Parathyroid adenoma (tissue), 2 donors: Measurements from ENCODE around the gene CABLES1.

Experiments
- H2AFZ ChIP-seq: fragments of 300-600 bp; sonication (generic); one replicate; pipeline ENCODE4 v1.7.0; 2017; ENCODE audit warnings: antibody characterized with exemption, mild to moderate bottlenecking
- H3K27ac ChIP-seq: fragments of 300-600 bp; sonication (generic); one replicate; pipeline ENCODE4 v1.7.0; 2017
- H3K27me3 ChIP-seq: fragments of 300-600 bp; sonication (generic); one replicate; pipeline ENCODE4 v1.7.0; 2017; ENCODE audit warnings: low read length; ENCODE audit not compliant: control insufficient read depth, insufficient read depth
- H3K36me3 ChIP-seq: fragments of 300-600 bp; sonication (generic); one replicate; pipeline ENCODE4 v1.7.0; 2017; ENCODE audit warnings: low read length; ENCODE audit not compliant: control insufficient read depth, insufficient read depth
- H3K4me1 ChIP-seq: fragments of 300-600 bp; sonication (generic); one replicate; pipeline ENCODE4 v1.7.0; 2017; ENCODE audit warnings: control low read depth
- H3K4me2 ChIP-seq: fragments of 300-600 bp; sonication (generic); one replicate; pipeline ENCODE4 v1.7.0; 2017; ENCODE audit warnings: low read length
- H3K4me3 ChIP-seq: fragments of 300-600 bp; sonication (generic); one replicate; pipeline ENCODE4 v1.7.0; 2017; ENCODE audit warnings: low read depth, low read length
- H3K79me2 ChIP-seq: fragments of 300-600 bp; sonication (generic); one replicate; pipeline ENCODE4 v1.7.0; 2017; ENCODE audit warnings: control low read depth
- H3K9ac ChIP-seq: fragments of 300-600 bp; sonication (generic); one replicate; pipeline ENCODE4 v1.7.0; 2017; ENCODE audit warnings: mild to moderate bottlenecking
- H3K9me3 ChIP-seq: fragments of 300-600 bp; sonication (generic); one replicate; pipeline ENCODE4 v1.7.0; 2017; ENCODE audit warnings: low read length; ENCODE audit not compliant: control insufficient read depth
- TF ChIP-seq, protein P1 (sequence below): fragments of 300-600 bp; sonication (generic); IDR thresholded peaks from one replicate; pipeline ENCODE4 v1.7.0; 2017; ENCODE audit warnings: antibody characterized with exemption, mild to moderate bottlenecking
- donor health status: primary hyperparathyroidism.

Gene CABLES1

DNA sequence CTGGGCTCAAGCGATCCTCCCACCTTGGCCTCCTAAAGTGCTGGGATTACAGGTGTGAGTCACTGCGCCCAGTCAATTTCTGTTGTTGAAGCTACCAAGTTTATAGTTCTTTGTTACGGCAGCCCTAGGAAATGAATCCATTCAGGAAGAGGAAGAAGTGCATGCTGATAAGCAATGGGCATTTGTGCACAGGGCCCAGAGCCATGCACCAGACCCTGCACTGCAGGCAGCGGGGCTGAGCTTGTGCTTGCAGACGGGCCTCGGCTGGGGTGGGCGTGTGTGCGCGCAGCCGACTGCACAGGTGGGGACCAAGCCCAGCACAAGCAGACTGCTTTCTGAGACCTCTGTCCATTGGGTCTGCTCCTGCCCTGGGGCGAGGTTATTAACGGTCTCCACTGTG is 144.6 kb downstream of the CABLES1 start:
- H2AFZ ChIP-seq: no peak overlapping the region
- H3K36me3 ChIP-seq: no peaks in the 10 kb centered on the region
- no peaks in the 10 kb centered on the region for H3K27me3 ChIP-seq
- H3K4me1 ChIP-seq: no peaks in the 10 kb centered on the region
- no peak overlapping the region for H3K27ac ChIP-seq
- no peak overlapping the region for H3K4me2 ChIP-seq
- H3K9ac ChIP-seq: no peak overlapping the region
- no peaks in the 10 kb centered on the region for H3K9me3 ChIP-seq
- TF ChIP-seq, protein P1, sequence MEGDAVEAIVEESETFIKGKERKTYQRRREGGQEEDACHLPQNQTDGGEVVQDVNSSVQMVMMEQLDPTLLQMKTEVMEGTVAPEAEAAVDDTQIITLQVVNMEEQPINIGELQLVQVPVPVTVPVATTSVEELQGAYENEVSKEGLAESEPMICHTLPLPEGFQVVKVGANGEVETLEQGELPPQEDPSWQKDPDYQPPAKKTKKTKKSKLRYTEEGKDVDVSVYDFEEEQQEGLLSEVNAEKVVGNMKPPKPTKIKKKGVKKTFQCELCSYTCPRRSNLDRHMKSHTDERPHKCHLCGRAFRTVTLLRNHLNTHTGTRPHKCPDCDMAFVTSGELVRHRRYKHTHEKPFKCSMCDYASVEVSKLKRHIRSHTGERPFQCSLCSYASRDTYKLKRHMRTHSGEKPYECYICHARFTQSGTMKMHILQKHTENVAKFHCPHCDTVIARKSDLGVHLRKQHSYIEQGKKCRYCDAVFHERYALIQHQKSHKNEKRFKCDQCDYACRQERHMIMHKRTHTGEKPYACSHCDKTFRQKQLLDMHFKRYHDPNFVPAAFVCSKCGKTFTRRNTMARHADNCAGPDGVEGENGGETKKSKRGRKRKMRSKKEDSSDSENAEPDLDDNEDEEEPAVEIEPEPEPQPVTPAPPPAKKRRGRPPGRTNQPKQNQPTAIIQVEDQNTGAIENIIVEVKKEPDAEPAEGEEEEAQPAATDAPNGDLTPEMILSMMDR: no peak
- H3K4me3 ChIP-seq: no peak overlapping the region
- H3K79me2 ChIP-seq: no peaks in the 10 kb centered on the region

- Histone ChIP-seq H3K9me3 (no peaks in the 10 kb centered on the region), H3K27me3 (no peaks in the 10 kb centered on the region), H3K27ac (no peak overlapping the region), H3K36me3 (no peaks in the 10 kb centered on the region), H3K4me1 (no peaks in the 10 kb centered on the region), H2AFZ (no peak overlapping the region), H3K79me2 (no peaks in the 10 kb centered on the region), H3K4me2 (no peak overlapping the region), H3K9ac (no peak overlapping the region), H3K4me3 (no peak overlapping the region)
- TF ChIP-seq, protein P1: no peak
Measured at GRCh38 chr18:23280844-23281243, 145.6 kb downstream of the CABLES1 start.

GRCh38 chr18:23281626-23282436 is 146.5 kb downstream of the CABLES1 start:
- Histone ChIP-seq H2AFZ (no peak overlapping the region), H3K4me3 (no peak overlapping the region), H3K27me3 (no peaks in the 10 kb centered on the region), H3K27ac (no peak overlapping the region), H3K4me1 (no peaks in the 10 kb centered on the region), H3K9ac (no peak overlapping the region), H3K4me2 (no peak overlapping the region), H3K9me3 (no peaks in the 10 kb centered on the region), H3K36me3 (no peaks in the 10 kb centered on the region), H3K79me2 (no peaks in the 10 kb centered on the region)
- TF ChIP-seq, protein P1: no peak

DNA sequence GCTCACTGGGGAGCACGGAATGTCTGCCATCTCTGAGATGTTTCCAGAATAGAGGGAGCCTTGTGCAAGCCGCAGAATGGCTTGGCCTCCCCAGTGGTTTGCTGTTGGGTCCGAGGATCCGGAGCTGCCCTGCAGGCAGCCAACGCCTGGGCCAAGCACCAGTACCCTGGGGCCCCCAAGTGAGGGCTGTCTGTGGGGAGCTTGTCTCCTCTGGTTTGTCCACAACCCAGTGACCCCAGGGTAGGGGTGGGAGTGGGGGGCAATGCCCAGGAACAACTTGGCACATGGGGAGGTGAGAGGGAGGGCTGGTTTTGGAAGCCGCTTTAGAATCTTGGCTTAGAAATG is 147.1 kb downstream of the CABLES1 start:
- Histone ChIP-seq H3K4me3 (no peak overlapping the region), H3K79me2 (no peaks in the 10 kb centered on the region), H3K9me3 (no peaks in the 10 kb centered on the region), H3K9ac (no peak overlapping the region), H3K4me1 (no peaks in the 10 kb centered on the region), H3K4me2 (no peak overlapping the region), H3K27me3 (no peaks in the 10 kb centered on the region), H2AFZ (no peak overlapping the region), H3K36me3 (no peaks in the 10 kb centered on the region), H3K27ac (no peak overlapping the region)
- TF ChIP-seq, protein P1: no peak

DNA sequence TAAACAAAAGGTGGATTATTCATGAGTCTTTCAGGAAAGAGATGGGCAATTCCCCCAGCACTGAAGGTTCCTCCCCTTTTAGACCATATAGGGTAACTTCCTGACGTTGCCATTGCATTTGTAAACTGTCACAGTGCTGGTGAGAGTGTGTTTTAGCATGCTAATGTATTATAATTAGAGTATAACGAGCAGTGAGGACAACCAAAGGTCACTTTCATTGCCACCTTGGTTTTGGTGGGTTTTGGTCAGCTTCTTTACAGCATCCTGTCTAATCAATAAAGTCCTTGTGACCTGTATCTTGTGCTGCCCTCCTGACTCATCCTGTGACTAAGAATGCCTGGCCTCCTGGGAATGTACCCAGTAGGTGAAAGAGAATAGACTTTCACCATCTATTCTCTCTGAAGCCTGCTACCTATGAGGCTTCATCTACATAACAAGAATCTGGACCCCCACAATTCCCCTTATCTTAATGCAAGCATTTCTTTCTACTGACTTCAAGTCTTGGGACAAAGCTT is 148.7 kb downstream of the CABLES1 start:
- Histone ChIP-seq H3K4me3 (no peak overlapping the region), H3K79me2 (no peaks in the 10 kb centered on the region), H3K27me3 (no peaks in the 10 kb centered on the region), H3K9ac (no peak overlapping the region), H3K9me3 (no peaks in the 10 kb centered on the region), H3K4me1 (no peaks in the 10 kb centered on the region), H2AFZ (no peak overlapping the region), H3K36me3 (no peaks in the 10 kb centered on the region), H3K4me2 (no peak overlapping the region), H3K27ac (no peak overlapping the region)
- TF ChIP-seq, protein P1: no peak
